Neural progenitor cell (in vitro differentiated cells): Measurements from ENCODE around the gene LDHAL6A. TPM values are rescaled to one million over a fixed set of nuclear protein-coding genes. Genes with fewer than 3 reads are reported as not detected.
A peak's percentile ranks its signal among the peaks of the same experiment; 100 is the strongest.

Experiments used
- DNase-seq: peaks from one replicate; pipeline ENCODE4 v3.0.0-alpha.2; 2016; ENCODE audit warnings: low spot score
- H2AFZ ChIP-seq: fragments of 200-600 bp; sonication (generic); replicated peaks from 2 replicates; pipeline ENCODE4 v1.6.1; 2016; ENCODE audit warnings: antibody characterized with exemption
- H3F3A ChIP-seq: fragments of 200-600 bp; sonication (generic); 2 replicates; pipeline ENCODE4 v1.6.1; 2016; ENCODE audit warnings: antibody characterized with exemption, low read depth
- H3K27ac ChIP-seq: fragments of 200-600 bp; sonication (generic); 2 replicates; pipeline ENCODE4 v1.5.1; 2016; ENCODE audit warnings: mild to moderate bottlenecking
- H3K27me3 ChIP-seq: fragments of 200-600 bp; sonication (generic); 2 replicates; pipeline ENCODE4 v1.6.1; 2016; ENCODE audit warnings: mild to moderate bottlenecking, moderate library complexity
- H3K36me3 ChIP-seq: fragments of 200-600 bp; sonication (generic); 2 replicates; pipeline ENCODE4 v1.5.1; 2016
- H3K4me1 ChIP-seq: fragments of 200-600 bp; sonication (generic); 2 replicates; pipeline ENCODE4 v1.6.1; 2016; ENCODE audit warnings: mixed run types
- H3K4me2 ChIP-seq: fragments of 200-600 bp; sonication (generic); 2 replicates; pipeline ENCODE4 v1.6.1; 2016
- H3K4me3 ChIP-seq: fragments of 200-600 bp; sonication (generic); 2 replicates; pipeline ENCODE4 v1.5.1; 2016
- H3K79me2 ChIP-seq: fragments of 200-600 bp; sonication (generic); 2 replicates; pipeline ENCODE4 v1.6.1; 2016; ENCODE audit warnings: low read depth
- H3K9ac ChIP-seq: fragments of 200-600 bp; sonication (generic); 2 replicates; pipeline ENCODE4 v1.6.1; 2016
- H3K9me3 ChIP-seq: fragments of 200-600 bp; sonication (generic); 2 replicates; pipeline ENCODE4 v1.5.1; 2016; ENCODE audit warnings: low read depth
- H4K20me1 ChIP-seq: fragments of 200-600 bp; sonication (generic); 2 replicates; pipeline ENCODE4 v1.6.1; 2016; ENCODE audit warnings: low read depth
- H3K27ac Mint-ChIP-seq: 3 replicates; pipeline ENCODE4 v1.8.0; 2021; ENCODE audit warnings: mixed read lengths
- H3K27me3 Mint-ChIP-seq: 2 replicates; pipeline ENCODE4 v1.8.0; 2022; ENCODE audit warnings: low read depth, mild to moderate bottlenecking, inconsistent platforms, moderate library complexity, mixed read lengths; ENCODE audit not compliant: insufficient read depth
- H3K36me3 Mint-ChIP-seq: 3 replicates; pipeline ENCODE4 v1.8.0; 2021; ENCODE audit warnings: mixed read lengths
- H3K4me1 Mint-ChIP-seq: 3 replicates; pipeline ENCODE4 v1.8.0; 2021; ENCODE audit warnings: mixed read lengths
- H3K4me3 Mint-ChIP-seq: 3 replicates; pipeline ENCODE4 v1.8.0; 2021; ENCODE audit warnings: mild to moderate bottlenecking, moderate library complexity, mixed read lengths
- H3K9me3 Mint-ChIP-seq: 3 replicates; pipeline ENCODE4 v1.8.0; 2020; ENCODE audit warnings: mixed read lengths
- EZH2 ChIP-seq: fragments of 200-600 bp; sonication (generic); IDR thresholded peaks from 2 replicates; pipeline ENCODE4 v1.6.1; 2017; ENCODE audit warnings: antibody characterized with exemption, mild to moderate bottlenecking, moderate library complexity
- EZH2phosphoT487 ChIP-seq: fragments of 200-600 bp; sonication (generic); IDR thresholded peaks from 2 replicates; pipeline ENCODE4 v1.6.1; 2017; ENCODE audit warnings: antibody characterized with exemption
- total RNA-seq: library from RNA; depleted of rRNA; stranded (reverse); fragments of >200 nt; gene quantifications from 2 replicates; pipeline ENCODE4 v1.2.3, GENCODE V29; 2015; ENCODE audit warnings: low replicate concordance
- TF ChIP-seq, protein P1 (sequence below): fragments of 200-600 bp; sonication (generic); IDR thresholded peaks from 2 replicates; pipeline ENCODE4 v1.5.1; 2017; ENCODE audit warnings: antibody characterized with exemption, mild to moderate bottlenecking

LDHAL6A gene
- total RNA-seq, 1 donor from 2014 or later: not detected

DNA sequence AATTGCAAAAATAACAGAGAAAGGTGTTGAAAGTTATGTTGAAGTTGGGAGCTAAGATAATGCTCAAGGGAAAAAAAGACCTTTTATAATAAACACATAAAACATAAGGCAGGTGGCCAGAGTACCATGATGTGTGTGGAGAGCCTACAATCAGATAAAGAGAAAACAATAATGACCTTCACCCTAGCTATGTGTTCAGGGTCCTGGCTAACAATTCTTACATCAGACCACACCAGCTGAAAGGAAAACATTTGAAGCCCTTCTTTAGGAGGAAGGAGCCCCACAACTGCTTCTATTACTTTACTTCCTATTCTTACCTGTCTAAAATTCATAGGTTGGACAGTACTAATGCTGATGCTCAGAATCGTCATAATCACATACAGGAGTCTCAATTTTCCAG is 68.6 kb downstream of the LDHAL6A start:
- H3K27ac Mint-ChIP-seq: no peak overlapping the region
- H3K36me3 Mint-ChIP-seq: peaks cover 6% of the 10 kb centered on the region
- TF ChIP-seq, protein P1, sequence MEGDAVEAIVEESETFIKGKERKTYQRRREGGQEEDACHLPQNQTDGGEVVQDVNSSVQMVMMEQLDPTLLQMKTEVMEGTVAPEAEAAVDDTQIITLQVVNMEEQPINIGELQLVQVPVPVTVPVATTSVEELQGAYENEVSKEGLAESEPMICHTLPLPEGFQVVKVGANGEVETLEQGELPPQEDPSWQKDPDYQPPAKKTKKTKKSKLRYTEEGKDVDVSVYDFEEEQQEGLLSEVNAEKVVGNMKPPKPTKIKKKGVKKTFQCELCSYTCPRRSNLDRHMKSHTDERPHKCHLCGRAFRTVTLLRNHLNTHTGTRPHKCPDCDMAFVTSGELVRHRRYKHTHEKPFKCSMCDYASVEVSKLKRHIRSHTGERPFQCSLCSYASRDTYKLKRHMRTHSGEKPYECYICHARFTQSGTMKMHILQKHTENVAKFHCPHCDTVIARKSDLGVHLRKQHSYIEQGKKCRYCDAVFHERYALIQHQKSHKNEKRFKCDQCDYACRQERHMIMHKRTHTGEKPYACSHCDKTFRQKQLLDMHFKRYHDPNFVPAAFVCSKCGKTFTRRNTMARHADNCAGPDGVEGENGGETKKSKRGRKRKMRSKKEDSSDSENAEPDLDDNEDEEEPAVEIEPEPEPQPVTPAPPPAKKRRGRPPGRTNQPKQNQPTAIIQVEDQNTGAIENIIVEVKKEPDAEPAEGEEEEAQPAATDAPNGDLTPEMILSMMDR: no peak
- TF ChIP-seq EZH2phosphoT487: no peak
- no peak for TF ChIP-seq EZH2
- Histone ChIP-seq H3K27ac (no peak overlapping the region), H3K79me2 (peaks cover 79% of the 10 kb centered on the region), H3K27me3 (no peaks in the 10 kb centered on the region), H3K4me1 (peaks cover 3% of the 10 kb centered on the region), H2AFZ (no peak overlapping the region), H3K4me3 (no peak overlapping the region), H3K9me3 (no peaks in the 10 kb centered on the region), H3K9ac (no peak overlapping the region), H3F3A (peaks cover 21% of the 10 kb centered on the region), H4K20me1 (peaks cover 23% of the 10 kb centered on the region), H3K36me3 (no peaks in the 10 kb centered on the region), H3K4me2 (no peak overlapping the region)
- no peak for DNase-seq
- H3K4me3 Mint-ChIP-seq: no peak overlapping the region
- H3K27me3 Mint-ChIP-seq: peaks cover 3% of the 10 kb centered on the region
- no peaks in the 10 kb centered on the region for H3K9me3 Mint-ChIP-seq
- H3K4me1 Mint-ChIP-seq: peaks cover 17% of the 10 kb centered on the region

DNA sequence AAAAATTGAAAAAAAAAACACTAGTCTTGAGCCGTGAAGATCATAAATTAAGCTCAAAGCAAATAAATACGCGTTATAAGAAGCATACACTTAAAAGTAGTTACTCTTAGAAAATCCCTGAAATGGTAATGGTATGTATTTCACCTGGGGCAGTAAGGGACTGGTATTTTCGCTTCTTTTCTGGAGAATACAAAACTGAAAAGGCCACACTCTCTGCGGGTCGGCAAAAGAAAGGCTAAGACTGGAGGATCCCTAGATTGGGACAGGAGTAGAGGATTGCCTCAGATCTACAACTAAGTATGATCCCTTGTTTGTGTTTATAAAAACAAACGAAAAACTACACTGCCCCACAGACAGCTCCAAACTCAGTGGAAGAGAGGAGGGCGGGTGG is 70.5 kb downstream of the LDHAL6A start:
- H3K9ac ChIP-seq: peak overlapping the region; percentile 88
- no peaks in the 10 kb centered on the region for H3K9me3 ChIP-seq
- peak overlapping the region; percentile 100 for H3K4me3 Mint-ChIP-seq
- H3K4me1 Mint-ChIP-seq: peaks cover 17% of the 10 kb centered on the region
- peak overlapping the region; percentile 51 for H2AFZ ChIP-seq
- peak overlapping the region; percentile 89 for H3K4me3 ChIP-seq
- H3K36me3 ChIP-seq: no peaks in the 10 kb centered on the region
- peak overlapping the region; percentile 92 for H3K4me2 ChIP-seq
- peaks cover 13% of the 10 kb centered on the region for H4K20me1 ChIP-seq
- H3K27me3 Mint-ChIP-seq: peaks cover 2% of the 10 kb centered on the region
- H3F3A ChIP-seq: peaks cover 21% of the 10 kb centered on the region
- peak overlapping the region; percentile 68 for H3K27ac Mint-ChIP-seq
- peaks cover 6% of the 10 kb centered on the region for H3K36me3 Mint-ChIP-seq
- H3K79me2 ChIP-seq: peaks cover 61% of the 10 kb centered on the region
- no peaks in the 10 kb centered on the region for H3K9me3 Mint-ChIP-seq
- peaks cover 3% of the 10 kb centered on the region for H3K4me1 ChIP-seq
- H3K27ac ChIP-seq: peak overlapping the region; percentile 96
- no peak for DNase-seq
- TF ChIP-seq, protein P1: no peak
- no peak for TF ChIP-seq EZH2phosphoT487
- TF ChIP-seq EZH2: no peak
- H3K27me3 ChIP-seq: no peaks in the 10 kb centered on the region

DNA sequence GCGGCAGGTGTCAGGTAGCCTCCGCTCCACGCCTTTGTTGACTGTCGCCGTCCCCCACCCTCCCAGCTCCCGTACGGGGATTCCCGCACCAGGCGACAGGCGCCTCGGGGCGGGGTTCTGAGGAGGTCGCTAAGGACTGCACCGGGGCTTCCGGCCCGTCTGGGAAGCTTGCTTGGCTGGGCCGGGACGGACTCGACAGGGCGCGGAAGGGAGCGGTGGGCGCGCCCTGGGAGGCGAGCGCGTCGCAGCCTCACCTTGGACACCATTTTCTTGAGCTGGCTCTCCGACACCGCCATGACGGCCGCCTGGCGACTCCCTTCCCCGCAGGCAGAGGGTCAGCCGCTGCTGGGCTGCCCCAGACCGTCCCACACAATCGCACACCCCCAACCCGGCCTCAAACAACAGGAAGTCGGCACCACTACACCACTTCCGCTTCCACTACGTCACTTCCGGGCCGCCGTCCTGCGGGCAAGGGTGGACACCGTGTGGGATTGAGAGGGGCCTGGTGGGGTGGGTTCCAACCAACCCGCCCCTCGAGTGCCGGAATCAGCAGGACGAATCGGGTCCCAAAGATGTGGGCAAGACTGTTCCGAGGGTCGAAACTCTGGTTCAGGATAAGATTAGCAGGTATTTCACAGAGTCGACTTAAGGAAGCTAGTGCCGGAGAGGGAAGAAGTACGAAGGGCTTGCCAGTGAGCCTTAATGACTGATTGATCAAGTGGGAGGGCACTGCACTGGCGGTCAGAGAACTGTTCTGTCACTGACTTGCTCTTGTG is 71.1 kb downstream of the LDHAL6A start, which contains the start of gene TSG101:
Gene TSG101 (minus strand): TSS at position 422 of the 776 bp plus-strand sequence. CDS start 126 bp downstream, at position 296.
- TF ChIP-seq EZH2phosphoT487 (no peak), EZH2 (peak; percentile 52)
- TF ChIP-seq, protein P1: no peak
- Mint-ChIP-seq H3K4me1 (peaks cover 17% of the 10 kb centered on the region), H3K27me3 (peaks cover 2% of the 10 kb centered on the region), H3K9me3 (no peaks in the 10 kb centered on the region), H3K4me3 (peak within 1 kb of the TSS; percentile 100), H3K27ac (peak within 1 kb of the TSS; percentile 99), H3K36me3 (peaks cover 6% of the 10 kb centered on the region)
- Histone ChIP-seq H3K9me3 (no peaks in the 10 kb centered on the region), H3K9ac (peak within 1 kb of the TSS; percentile 88), H3K4me1 (peaks cover 3% of the 10 kb centered on the region), H3F3A (peaks cover 21% of the 10 kb centered on the region), H3K79me2 (peaks cover 56% of the 10 kb centered on the region), H3K4me2 (peak within 1 kb of the TSS; percentile 92), H3K27ac (peak within 1 kb of the TSS; percentile 96), H3K27me3 (no peaks in the 10 kb centered on the region), H2AFZ (peak within 1 kb of the TSS; percentile 51), H3K4me3 (peak within 1 kb of the TSS; percentile 89), H3K36me3 (no peaks in the 10 kb centered on the region), H4K20me1 (peaks cover 12% of the 10 kb centered on the region)
- peak; percentile 96 for DNase-seq
